Uterus (tissue), 4 donors: ENCODE measurements around the gene JAK1. TPM values are rescaled to one million over a fixed set of nuclear protein-coding genes. Genes with fewer than 3 reads are reported as not detected.

Experiments used
- DNase-seq, 2 donors: peaks; one replicate each; pipeline ENCODE4 v3.0.0-alpha.2; 2019 to 2020
- H3K27ac ChIP-seq, 2 donors: fragments of 200-600 bp; sonication (generic); 1 replicate in 1 of 2; 2 replicates in 1 of 2; pipeline ENCODE4 v1.5.1; 2016 to 2018
- H3K27me3 ChIP-seq, 2 donors: fragments of 200-600 bp; sonication (generic); one replicate each; pipeline ENCODE4 v1.5.1; 2018 to 2019; ENCODE audit warnings: control low read depth in 1 of 2
- H3K36me3 ChIP-seq, 2 donors: fragments of 200-600 bp; sonication (generic); one replicate each; pipeline ENCODE4 v1.5.1; 2019; ENCODE audit warnings: control low read depth in 1 of 2
- H3K4me1 ChIP-seq, 2 donors: fragments of 200-600 bp; sonication (generic); one replicate each; pipeline ENCODE4 v1.5.1; 2018 to 2019; ENCODE audit warnings: control low read depth in 1 of 2
- H3K4me3 ChIP-seq, 2 donors: fragments of 200-600 bp; sonication (generic); 1 replicate in 1 of 2; 2 replicates in 1 of 2; pipeline ENCODE4 v1.5.1; 2018 to 2019; ENCODE audit warnings: mild to moderate bottlenecking in 1 of 2
- H3K9me3 ChIP-seq, 2 donors: fragments of 200-600 bp; sonication (generic); one replicate each; pipeline ENCODE4 v1.5.1; 2019; ENCODE audit warnings: control low read depth in 1 of 2
- CTCF ChIP-seq, 4 experiments: fragments of 200-600 bp in 2 of 4; fragments of 450-650 bp in 2 of 4; sonication (generic) in 2 of 4; IDR thresholded peaks; one replicate each; pipeline ENCODE4 v1.5.1; 2016 to 2019; ENCODE audit warnings: antibody characterized with exemption in 4 of 4, mild to moderate bottlenecking in 2 of 4, moderate library complexity in 1 of 4
- POLR2A ChIP-seq, 2 donors: fragments of 450-650 bp; IDR thresholded peaks; one replicate each; pipeline ENCODE4 v1.6.1; 2016; ENCODE audit warnings: antibody characterized with exemption in 2 of 2, mild to moderate bottlenecking in 1 of 2, moderate library complexity in 1 of 2
- intact Hi-C: fragments of 100-400 bp; cut with DNase I; formaldehyde crosslinking; loops from one replicate; pipeline ENCODE4 v1.15.1; 2023; ENCODE audit warnings: low total_unique reads
- total RNA-seq, 4 donors: library from RNA; depleted of rRNA in 3 of 4; stranded (reverse); fragments of >200 nt in 3 of 4; gene quantifications; one replicate each; pipeline versions ENCODE4 v1.1.0 to v1.2.4, GENCODE V29; 2014 to 2023
- donor health status: DM: yes; HTN: yes; CAD: no.

JAK1 gene
- total RNA-seq, 4 donors from 2014 or later, result 70.9 to 136 (median 125) TPM

DNA sequence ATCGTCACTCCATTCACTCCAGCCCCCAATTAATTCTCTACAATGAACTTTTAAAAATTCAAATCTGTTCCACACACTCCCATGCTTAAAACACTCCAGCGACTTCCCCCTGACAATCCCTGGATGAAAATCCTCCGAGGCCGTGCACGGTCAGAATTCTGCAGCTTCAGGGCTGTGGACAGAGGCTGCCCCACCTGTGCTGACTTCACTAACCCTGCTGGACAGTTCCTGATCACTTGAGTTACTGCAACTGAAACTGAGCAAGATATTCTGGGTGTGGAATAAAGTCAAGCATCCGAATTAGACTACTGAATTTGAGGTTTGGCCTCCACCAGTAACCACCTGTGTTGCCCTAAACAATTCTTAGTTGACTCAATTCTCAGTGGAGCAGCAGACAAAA lies 1.0 kb upstream of the JAK1 start:
- H3K27me3 ChIP-seq, result no peaks in the 10 kb centered on the region
- H3K4me3 ChIP-seq, result no peak overlapping the region
- no peaks in the 10 kb centered on the region for H3K9me3 ChIP-seq
- DNase-seq, result no peak
- H3K4me1 ChIP-seq, result peaks cover 0 to 3% of the 10 kb centered on the region in 2 donors
- H3K27ac ChIP-seq, result peak overlapping the region; percentile 90 to 94
- TF ChIP-seq POLR2A (IDR thresholded peaks at IDR 0.05), result no peak
- TF ChIP-seq CTCF (IDR thresholded peaks at IDR 0.05), result no peak
- no peaks in the 10 kb centered on the region for H3K36me3 ChIP-seq
- intact Hi-C loops, result no loop called here

GRCh38 chr1:64965366-64966157 lies 787 bp downstream of the JAK1 start:
- H3K9me3 ChIP-seq, result no peaks in the 10 kb centered on the region
- H3K4me1 ChIP-seq, result peaks cover 0 to 3% of the 10 kb centered on the region in 2 donors
- H3K27ac ChIP-seq, result peak overlapping the region; percentile 90 to 94
- TF ChIP-seq CTCF (IDR thresholded peaks at IDR 0.05) (no peak), POLR2A (IDR thresholded peaks at IDR 0.05) (peak in 1 of 2 donors; percentile 13)
- intact Hi-C loops, result no loop called here
- H3K4me3 ChIP-seq, result peak overlapping the region; percentile 59 to 83
- H3K27me3 ChIP-seq, result no peaks in the 10 kb centered on the region
- peak; percentile 59 to 70 for DNase-seq
- no peaks in the 10 kb centered on the region for H3K36me3 ChIP-seq

GRCh38 chr1:64963466-64963865 lies 2.9 kb downstream of the JAK1 start:
- Histone ChIP-seq H3K9me3 (no peaks in the 10 kb centered on the region), H3K4me3 (no peak overlapping the region), H3K36me3 (no peaks in the 10 kb centered on the region), H3K4me1 (peaks cover 0 to 6% of the 10 kb centered on the region in 2 donors), H3K27me3 (no peaks in the 10 kb centered on the region), H3K27ac (no peak overlapping the region)
- TF ChIP-seq CTCF (IDR thresholded peaks at IDR 0.05) (no peak), POLR2A (IDR thresholded peaks at IDR 0.05) (no peak)
- intact Hi-C loops, result no loop called here
- DNase-seq, result no peak

DNA sequence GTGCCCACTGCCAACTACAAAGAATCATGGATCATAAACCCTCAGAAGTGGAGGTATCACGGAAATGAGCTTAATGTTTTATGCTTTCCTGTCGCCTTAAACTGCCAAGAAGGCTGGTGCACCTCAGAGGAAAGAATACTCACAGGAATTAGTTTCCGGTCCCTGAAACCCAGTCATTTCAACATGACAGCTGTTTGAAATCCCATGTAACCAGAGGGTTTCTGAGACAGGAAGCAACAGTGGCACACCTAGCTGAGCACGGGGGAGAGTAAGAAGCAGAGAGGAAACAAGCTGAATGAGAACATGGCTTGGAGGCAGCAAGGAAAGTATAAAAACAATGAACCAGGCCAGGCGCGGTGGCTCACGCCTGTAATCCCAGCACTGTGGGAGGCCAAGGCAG lies 3.9 kb downstream of the JAK1 start:
- Histone ChIP-seq H3K4me1 (peaks cover 0 to 11% of the 10 kb centered on the region in 2 donors), H3K36me3 (no peaks in the 10 kb centered on the region), H3K4me3 (no peak overlapping the region), H3K9me3 (no peaks in the 10 kb centered on the region), H3K27ac (no peak overlapping the region), H3K27me3 (no peaks in the 10 kb centered on the region)
- TF ChIP-seq CTCF (IDR thresholded peaks at IDR 0.05), result no peak
- TF ChIP-seq POLR2A (IDR thresholded peaks at IDR 0.05), result no peak
- no peak for DNase-seq
- intact Hi-C loops, result no loop called here

DNA sequence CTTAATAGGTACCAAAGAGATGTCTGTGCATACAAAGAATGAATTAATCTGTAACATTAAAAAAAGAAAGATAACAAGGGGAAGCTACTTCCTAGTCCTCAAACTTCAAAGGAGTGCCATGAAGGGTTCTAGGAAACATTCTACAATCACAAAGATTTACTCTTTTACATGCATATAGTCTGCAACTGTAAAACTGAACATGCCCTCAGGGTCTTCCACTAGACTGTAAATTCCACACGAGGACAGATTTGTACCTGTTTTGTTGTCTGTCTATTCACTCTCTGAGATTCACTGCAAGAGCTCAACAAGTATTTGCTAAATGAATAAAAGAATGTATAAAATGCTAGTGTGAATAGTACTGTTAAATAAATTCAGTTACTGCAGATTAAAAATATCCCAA lies 4.4 kb downstream of the JAK1 start:
- Histone ChIP-seq H3K4me3 (no peak overlapping the region), H3K4me1 (peaks cover 0 to 11% of the 10 kb centered on the region in 2 donors), H3K36me3 (no peaks in the 10 kb centered on the region), H3K9me3 (no peaks in the 10 kb centered on the region), H3K27ac (no peak overlapping the region), H3K27me3 (no peaks in the 10 kb centered on the region)
- no peak for DNase-seq
- no peak for TF ChIP-seq POLR2A (IDR thresholded peaks at IDR 0.05)
- no peak for TF ChIP-seq CTCF (IDR thresholded peaks at IDR 0.05)
- intact Hi-C loops, result no loop called here
